GM19193 (cell line): ENCODE results near the gene LCN10.

Experiments used
- POLR2A ChIP-seq: IDR thresholded peaks from 4 replicates; pipeline ENCODE4 v1.6.1; 2011; ENCODE audit not compliant: insufficient read depth, insufficient read length; ENCODE audit errors: extremely low read depth

Gene LCN10

GRCh38 chr9:136745389-136746154 is 2.8 kb upstream of the LCN10 start:
- no peak for TF ChIP-seq POLR2A

DNA sequence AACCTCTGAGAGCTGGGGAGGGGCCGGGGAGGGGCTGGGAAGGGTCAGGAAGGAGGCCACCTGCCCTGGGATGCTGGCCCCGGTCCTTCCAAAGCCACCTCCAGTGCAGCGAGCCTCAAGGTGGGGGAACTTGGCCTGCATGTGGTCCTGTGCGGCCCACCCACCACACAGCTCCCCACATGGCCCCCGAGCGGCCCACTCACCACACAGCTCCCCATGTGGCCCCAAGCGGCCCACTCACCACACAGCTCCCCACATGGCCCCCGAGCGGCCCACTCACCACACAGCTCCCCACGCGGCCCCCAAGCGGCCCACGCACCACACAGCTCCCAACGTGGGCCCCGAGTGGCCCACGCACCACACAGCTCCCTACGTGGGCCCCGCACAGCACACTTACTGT is 2.0 kb upstream of the LCN10 start:
- TF ChIP-seq POLR2A = no peak

- TF ChIP-seq POLR2A = no peak
Measured at GRCh38 chr9:136743639-136744211, 985 bp upstream of the LCN10 start.

GRCh38 chr9:136741883-136742571 is 713 bp downstream of the LCN10 start:
- no peak for TF ChIP-seq POLR2A

DNA sequence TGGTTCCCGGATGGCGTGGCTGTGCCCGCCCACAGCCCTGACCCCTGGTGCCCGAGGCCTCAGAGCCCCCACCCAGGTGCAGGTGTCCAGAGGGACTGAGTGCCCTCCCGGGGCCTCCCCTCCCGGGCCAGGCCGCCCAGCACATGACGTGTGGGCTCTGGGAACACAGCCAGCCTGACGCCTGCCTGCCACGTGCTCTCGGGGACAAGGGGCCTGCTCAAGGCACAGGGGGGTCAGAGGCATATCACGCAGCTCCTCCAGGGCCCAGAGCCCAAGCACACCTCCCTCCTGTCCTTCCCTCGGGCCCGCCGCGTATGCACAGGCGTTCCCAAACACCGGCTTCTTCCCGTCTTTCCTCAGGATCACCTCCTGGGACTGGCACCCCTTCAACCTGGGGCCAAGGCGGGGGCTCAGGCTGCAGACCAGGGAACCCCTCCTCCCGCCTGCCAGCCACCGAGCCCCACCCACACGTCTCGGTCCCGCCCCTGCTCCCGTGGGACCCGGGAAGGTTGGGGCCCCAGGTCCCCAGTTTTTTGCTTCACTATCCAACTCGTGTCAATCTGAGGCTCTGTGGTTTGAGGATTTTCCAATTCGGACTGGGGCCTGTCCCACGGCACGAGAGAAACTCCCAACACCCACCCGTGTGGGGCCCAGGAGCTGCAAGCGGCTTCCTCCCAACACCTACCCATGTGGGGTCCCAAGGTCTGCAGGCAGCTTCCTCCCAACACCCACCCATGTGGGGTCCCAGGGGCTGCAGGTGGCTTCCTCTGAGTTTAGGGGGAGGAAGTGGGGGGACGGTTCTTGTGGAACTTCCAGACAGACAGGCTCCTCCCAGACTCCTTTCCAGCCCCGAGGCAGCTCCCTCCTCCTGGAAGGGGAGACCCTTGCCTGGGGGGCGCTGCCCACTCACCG is 1.5 kb downstream of the LCN10 start:
- TF ChIP-seq POLR2A = no peak

GRCh38 chr9:136740491-136740890 is 2.2 kb downstream of the LCN10 start:
- TF ChIP-seq POLR2A = no peak

GRCh38 chr9:136740069-136740468 is 2.7 kb downstream of the LCN10 start:
- TF ChIP-seq POLR2A = no peak

- TF ChIP-seq POLR2A = no peak
Measured at GRCh38 chr9:136739509-136739908, 3.2 kb downstream of the LCN10 start.

GRCh38 chr9:136738960-136739359 is 3.8 kb downstream of the LCN10 start:
- no peak for TF ChIP-seq POLR2A

DNA sequence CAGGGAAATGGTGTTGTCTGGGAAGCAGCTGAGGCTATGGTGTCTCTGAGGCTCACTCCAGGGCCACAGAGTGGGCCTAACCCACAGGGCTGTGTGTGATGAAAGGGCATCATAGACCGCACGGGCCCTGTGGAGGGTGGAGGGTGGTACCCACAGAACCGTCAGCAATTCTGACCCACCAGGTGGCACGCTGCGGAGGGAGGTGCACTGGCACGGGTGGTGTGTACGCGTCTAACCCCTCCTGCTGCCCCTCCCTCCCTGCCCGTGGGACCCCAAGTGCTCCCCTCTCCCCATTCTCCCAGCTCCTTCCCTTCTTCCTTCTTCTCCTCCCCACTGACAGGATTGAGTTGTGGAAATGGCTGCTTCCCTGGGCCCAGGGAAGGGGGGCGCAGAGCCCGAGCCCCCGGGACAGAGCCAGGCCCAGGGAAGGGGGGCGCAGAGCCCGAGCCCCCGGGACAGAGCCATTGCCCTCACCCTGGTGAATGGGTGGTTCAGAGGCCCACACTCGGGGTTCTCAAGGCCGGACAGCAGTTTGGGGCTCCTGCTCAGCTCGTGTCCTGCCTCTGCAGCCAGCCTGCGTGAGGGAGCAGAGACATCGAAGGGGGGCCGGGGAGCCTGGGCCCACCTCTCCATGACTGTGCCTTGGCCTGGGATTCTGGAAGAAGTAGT is 6.8 kb downstream of the LCN10 start:
- TF ChIP-seq POLR2A = no peak

- TF ChIP-seq POLR2A = no peak
Measured at GRCh38 chr9:136734837-136735496, 7.8 kb downstream of the LCN10 start.

- no peak for TF ChIP-seq POLR2A
Measured at GRCh38 chr9:136733611-136734010, 9.1 kb downstream of the LCN10 start.

DNA sequence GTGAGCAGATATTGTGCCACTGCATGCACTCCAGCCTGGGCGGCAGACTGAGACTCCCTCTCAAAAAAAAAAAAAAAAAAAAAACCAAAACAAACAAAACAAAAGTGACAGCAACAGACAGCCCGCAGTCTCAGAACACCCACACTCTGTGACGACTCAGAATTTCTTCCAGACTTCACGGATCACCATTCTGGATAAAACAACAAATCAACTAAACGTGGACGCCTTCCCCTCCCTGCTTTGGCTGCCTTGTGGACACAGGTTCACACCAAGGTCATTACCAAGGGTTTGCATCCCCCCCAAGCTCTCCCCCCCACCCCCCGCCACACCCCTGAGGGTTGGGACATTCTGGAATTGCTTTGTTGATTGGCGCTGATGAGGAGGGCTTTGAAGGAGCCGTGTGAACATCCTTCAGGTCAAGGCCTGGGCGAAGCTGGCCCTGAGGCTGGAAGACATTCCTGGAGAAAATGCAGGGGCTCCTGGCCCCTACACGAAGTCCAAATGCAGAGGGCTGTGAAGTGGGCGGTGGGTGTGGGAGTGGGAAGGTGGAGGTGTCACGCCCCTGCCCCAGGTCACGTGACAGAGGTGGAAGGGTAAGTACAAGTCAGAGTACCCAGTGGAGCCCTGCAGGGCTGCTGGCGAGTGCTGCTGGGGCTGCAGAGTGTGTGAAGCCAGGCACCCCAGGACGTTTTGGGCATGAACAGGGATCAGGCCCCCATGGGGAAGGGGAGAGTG is 10.1 kb downstream of the LCN10 start:
- no peak for TF ChIP-seq POLR2A
